Transverse colon (tissue), 4 donors: ENCODE measurements around the gene RSU1. TPM values are rescaled to one million over a fixed set of nuclear protein-coding genes. Genes with fewer than 3 reads are reported as not detected.

Experiments used
- DNase-seq: peaks from one replicate; pipeline ENCODE4 v3.0.0-alpha.2; 2019
- H3K27ac ChIP-seq, 4 donors: fragments of 200-600 bp; sonication (generic); 2 replicates each; pipeline ENCODE4 v1.5.1; 2016 to 2018; ENCODE audit warnings: inconsistent platforms in 4 of 4
- H3K27me3 ChIP-seq: fragments of 200-600 bp; sonication (generic); 2 replicates; pipeline ENCODE4 v1.5.1; 2017; ENCODE audit warnings: inconsistent platforms
- H3K36me3 ChIP-seq, 4 donors: fragments of 200-600 bp; sonication (generic); 2 replicates each; pipeline ENCODE4 v1.5.1; 2017 to 2019; ENCODE audit warnings: inconsistent platforms in 4 of 4
- H3K4me1 ChIP-seq, 4 donors: fragments of 200-600 bp; sonication (generic); 2 replicates each; pipeline ENCODE4 v1.5.1; 2017 to 2020; ENCODE audit warnings: inconsistent platforms in 4 of 4
- H3K4me3 ChIP-seq, 4 donors: fragments of 200-600 bp; sonication (generic); 1 replicate in 1 of 4; 2 replicates in 3 of 4; pipeline versions ENCODE4 v1.5.1 to v1.6.1; 2017 to 2019; ENCODE audit warnings: inconsistent platforms in 4 of 4
- H3K9me3 ChIP-seq, 2 donors: fragments of 200-600 bp; sonication (generic); 2 replicates each; pipeline ENCODE4 v1.5.1; 2017 to 2019; ENCODE audit warnings: inconsistent platforms in 2 of 2
- CTCF ChIP-seq, 5 experiments: fragments of 200-600 bp in 3 of 5; fragments of 450-650 bp in 2 of 5; sonication (generic) in 3 of 5; IDR thresholded peaks; 1 replicate in 2 of 5; 2 replicates in 3 of 5; pipeline ENCODE4 v1.5.1; 2016 to 2017; ENCODE audit warnings: antibody characterized with exemption in 5 of 5, inconsistent platforms in 3 of 5, mild to moderate bottlenecking in 2 of 5, moderate library complexity in 1 of 5
- EP300 ChIP-seq: sonication (generic); formaldehyde crosslinking; IDR thresholded peaks from one replicate; pipeline ENCODE4 v1.6.1; 2017; ENCODE audit warnings: antibody characterized with exemption, low read depth
- POLR2A ChIP-seq: fragments of 450-650 bp; IDR thresholded peaks from one replicate; pipeline ENCODE4 v1.6.1; 2016; ENCODE audit warnings: antibody characterized with exemption, mild to moderate bottlenecking, moderate library complexity
- POLR2AphosphoS5 ChIP-seq, 3 donors: sonication (generic); formaldehyde crosslinking; IDR thresholded peaks; one replicate each; pipeline ENCODE4 v1.6.1; 2016; ENCODE audit warnings: antibody characterized with exemption in 3 of 3
- WGBS, 2 donors: methylation state at CpG; one replicate each; pipeline ENCODE4 v1.1.5; 2018; ENCODE audit warnings: low coverage in 1 of 2; 5-methylcytosine and 5-hydroxymethylcytosine counted together
- in situ Hi-C, 4 donors: fragments of 200-750 bp; cut with MboI; loops; one replicate each; pipeline versions ENCODE4 v1.15.0 to v1.15.1; 2017; ENCODE audit warnings: low sequenced_read_pairs in 3 of 4, low pct_ligation_motif_present in 1 of 4, low pct_unique_long_range_greater_than_20kb in 1 of 4
- intact Hi-C: fragments of 100-400 bp; cut with DNase I; formaldehyde crosslinking; loops from one replicate; pipeline ENCODE4 v1.15.1; 2023; ENCODE audit warnings: low total_unique reads
- total RNA-seq, 4 donors: library from RNA; depleted of rRNA; stranded (reverse); fragments of >200 nt; gene quantifications; one replicate each; pipeline ENCODE4 v1.1.0, GENCODE V29; 2016

RSU1 gene
- total RNA-seq, 4 donors from 2014 or later: 25.9 to 132 (median 67.0) TPM

- Histone ChIP-seq H3K36me3 (no peaks in the 10 kb centered on the region), H3K9me3 (no peaks in the 10 kb centered on the region), H3K27me3 (no peaks in the 10 kb centered on the region), H3K4me1 (peaks cover 0 to 13% (median 1%) of the 10 kb centered on the region in 4 donors), H3K27ac (no peak overlapping the region), H3K4me3 (no peak overlapping the region)
- intact Hi-C loops (loop anchor here (10.0 kb wide), 1 partner anchor 872 kb away; no protein-coding TSS in a partner anchor), in situ Hi-C loops (loop anchor here in 3 of 4 donors (10.0 to 25.0 kb wide), 2 partner anchors 872 to 890 kb away; no protein-coding TSS in a partner anchor)
- no peak for TF ChIP-seq POLR2AphosphoS5 (IDR thresholded peaks at IDR 0.05)
- no peak for TF ChIP-seq EP300
- TF ChIP-seq CTCF (IDR thresholded peaks at IDR 0.05): no peak
- no peak for TF ChIP-seq POLR2A
- 75% methylated on average over 3 of the region's 3 CpGs for WGBS, 2 donors
- DNase-seq: no peak
Measured at GRCh38 chr10:16776896-16777295, 40.3 kb downstream of the RSU1 start.

DNA sequence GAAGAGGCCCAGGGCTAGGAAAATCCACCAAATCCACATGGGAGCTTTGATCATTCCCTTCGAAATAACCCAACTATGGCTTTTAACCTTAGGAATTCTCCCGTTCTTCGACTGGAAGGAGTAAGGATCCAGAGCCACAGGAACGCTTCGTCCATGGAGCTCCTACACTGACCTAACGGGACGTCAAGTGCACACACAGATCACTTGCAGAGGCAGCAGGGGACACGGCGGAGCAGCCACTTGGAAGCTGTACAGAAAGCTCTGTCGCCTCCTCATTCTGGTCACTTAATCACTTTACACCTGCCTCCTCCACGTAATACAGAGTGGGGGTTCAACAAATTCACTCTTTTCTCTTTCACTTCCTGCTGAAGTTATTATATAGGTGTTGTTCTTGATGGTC lies 43.9 kb downstream of the RSU1 start:
- no peaks in the 10 kb centered on the region for H3K9me3 ChIP-seq
- in situ Hi-C loops: loop anchor here in 2 of 4 donors (10.0 to 25.0 kb wide), 2 partner anchors 869 to 886 kb away; no protein-coding TSS in a partner anchor
- 91 to 100% methylated on average over 1 to 11 of the region's 11 CpGs for WGBS, 2 donors
- peaks cover 0 to 10% (median 1%) of the 10 kb centered on the region in 4 donors for H3K4me1 ChIP-seq
- H3K36me3 ChIP-seq: no peaks in the 10 kb centered on the region
- no peak for DNase-seq
- intact Hi-C loops: loop anchor here (10.0 kb wide), 1 partner anchor 869 kb away; no protein-coding TSS in a partner anchor
- TF ChIP-seq POLR2A (no peak), POLR2AphosphoS5 (IDR thresholded peaks at IDR 0.05) (no peak), EP300 (no peak), CTCF (IDR thresholded peaks at IDR 0.05) (no peak)
- no peak overlapping the region for H3K4me3 ChIP-seq
- H3K27me3 ChIP-seq: no peaks in the 10 kb centered on the region
- H3K27ac ChIP-seq: no peak overlapping the region

GRCh38 chr10:16770670-16771069 lies 46.6 kb downstream of the RSU1 start:
- Histone ChIP-seq H3K27me3 (no peaks in the 10 kb centered on the region), H3K36me3 (no peaks in the 10 kb centered on the region), H3K4me1 (no peaks in the 10 kb centered on the region), H3K9me3 (no peaks in the 10 kb centered on the region), H3K4me3 (no peak overlapping the region), H3K27ac (no peak overlapping the region)
- in situ Hi-C loops (loop anchor here in 2 of 4 donors (10.0 to 25.0 kb wide), 2 partner anchors 866 to 883 kb away; no protein-coding TSS in a partner anchor), intact Hi-C loops (loop anchor here (10.0 kb wide), 1 partner anchor 866 kb away; no protein-coding TSS in a partner anchor)
- 86% methylated on average over 6 of the region's 6 CpGs; no CpG with 5 or more reads in 1 of the 2 donors for WGBS, 2 donors
- TF ChIP-seq POLR2AphosphoS5 (IDR thresholded peaks at IDR 0.05): no peak
- TF ChIP-seq EP300: no peak
- no peak for TF ChIP-seq POLR2A
- TF ChIP-seq CTCF (IDR thresholded peaks at IDR 0.05): no peak
- no peak for DNase-seq

DNA sequence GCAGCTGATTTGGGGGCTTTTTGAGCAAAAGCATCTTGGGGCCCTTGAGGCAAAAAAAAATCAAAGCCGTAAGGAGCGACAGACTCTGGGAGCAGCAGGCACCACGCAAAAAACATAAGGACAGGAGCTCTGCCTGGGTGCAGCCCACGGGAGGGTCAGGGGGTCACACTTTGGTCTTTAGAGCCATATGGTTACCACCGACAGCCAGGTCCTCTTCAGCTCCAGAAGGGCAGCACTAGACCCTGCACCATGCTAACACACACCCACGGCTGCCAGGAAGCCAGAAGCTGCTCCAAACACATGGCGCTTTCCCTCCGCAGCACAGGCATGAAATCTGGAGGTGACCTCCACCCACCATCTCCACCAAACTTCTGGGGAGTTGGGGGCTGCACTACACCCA lies 47.1 kb downstream of the RSU1 start:
- TF ChIP-seq POLR2AphosphoS5 (IDR thresholded peaks at IDR 0.05) (no peak), CTCF (IDR thresholded peaks at IDR 0.05) (no peak), EP300 (no peak), POLR2A (no peak)
- Histone ChIP-seq H3K27me3 (no peaks in the 10 kb centered on the region), H3K27ac (no peak overlapping the region), H3K9me3 (no peaks in the 10 kb centered on the region), H3K4me1 (no peaks in the 10 kb centered on the region), H3K4me3 (no peak overlapping the region), H3K36me3 (no peaks in the 10 kb centered on the region)
- in situ Hi-C loops (loop anchor here in 2 of 4 donors (10.0 to 25.0 kb wide), 2 partner anchors 865 to 883 kb away; no protein-coding TSS in a partner anchor), intact Hi-C loops (loop anchor here (10.0 kb wide), 1 partner anchor 865 kb away; no protein-coding TSS in a partner anchor)
- whole genome bisulfite sequencing, 2 donors: 92 to 97% methylated on average over 2 to 8 of the region's 8 CpGs
- no peak for DNase-seq
